ENCODE data around the gene SUPT5H. TPM values are rescaled to one million over a fixed set of nuclear protein-coding genes. Genes with fewer than 3 reads are reported as not detected.

The SUPT5H gene
- total and polyA plus RNA-seq, 9 donors = 51.4 to 163 (median 101) TPM

- Histone ChIP-seq H3K4me1 (ENCODE audit: insufficient read depth) (peaks cover 8% of the 10 kb centered on the region), H3K36me3 (no peaks in the 10 kb centered on the region), H3K27ac (no peak overlapping the region), H3K9me3 (no peaks in the 10 kb centered on the region), H3K4me3 (no peak overlapping the region), H3K27me3 (no peaks in the 10 kb centered on the region)
- intact Hi-C loops (cut with DNase I) = loop anchor here in 1 of 4 donors (5.0 kb wide), 1 partner anchor 573 kb away; no protein-coding TSS in a partner anchor
- no peak for TF ChIP-seq EP300 (IDR thresholded peaks at IDR 0.05)
- 69 to 73% (median 71%) methylated on average over 4 of the region's 4 CpGs for WGBS, 3 donors
- no peak for DNase-seq
These were observed 45.3 kb upstream of the SUPT5H start for GRCh38 chr19:39400061-39400460.

- no peaks in the 10 kb centered on the region for H3K36me3 ChIP-seq
- no peaks in the 10 kb centered on the region for H3K9me3 ChIP-seq
- H3K27ac ChIP-seq = peak overlapping the region in 1 of 2 donors; percentile 99
- TF ChIP-seq POLR2A (IDR thresholded peaks at IDR 0.05) (no peak), CTCF (IDR thresholded peaks at IDR 0.05) (no peak), EP300 (IDR thresholded peaks at IDR 0.05) (no peak)
- intact Hi-C loops (cut with DNase I) = loop anchor here in 1 of 4 donors (5.0 kb wide), 1 partner anchor 574 kb away; no protein-coding TSS in a partner anchor
- H3K4me3 ChIP-seq = no peak overlapping the region
- H3K4me1 ChIP-seq (ENCODE audit: insufficient read depth) = peaks cover 8% of the 10 kb centered on the region
- no peak for DNase-seq
- 51 to 66% (median 57%) methylated on average over 4 of the region's 4 CpGs for WGBS, 3 donors
- H3K27me3 ChIP-seq = no peaks in the 10 kb centered on the region
These were observed 44.3 kb upstream of the SUPT5H start for GRCh38 chr19:39401070-39401548.

- 49 to 58% (median 57%) methylated on average over 24 to 25 of the region's 25 CpGs for WGBS, 3 donors
- intact Hi-C loops (cut with DNase I) = loop anchor here in 1 of 4 donors (5.0 kb wide), 1 partner anchor 574 kb away; no protein-coding TSS in a partner anchor
- peak overlapping the region; percentile 21 for H3K4me3 ChIP-seq
- H3K36me3 ChIP-seq = no peaks in the 10 kb centered on the region
- H3K27me3 ChIP-seq = no peaks in the 10 kb centered on the region
- H3K9me3 ChIP-seq = no peaks in the 10 kb centered on the region
- DNase-seq = peak in 4 of 5 donors; percentile 41 to 60 (median 52)
- H3K4me1 ChIP-seq (ENCODE audit: insufficient read depth) = peaks cover 8% of the 10 kb centered on the region
- no peak for TF ChIP-seq CTCF (IDR thresholded peaks at IDR 0.05)
- no peak for TF ChIP-seq POLR2A (IDR thresholded peaks at IDR 0.05)
- TF ChIP-seq EP300 (IDR thresholded peaks at IDR 0.05) = no peak
- H3K27ac ChIP-seq = peak overlapping the region; percentile 96 to 99
These were observed 43.6 kb upstream of the SUPT5H start for GRCh38 chr19:39401549-39402345.

GRCh38 chr19:39402346-39403300 is 42.8 kb upstream of the SUPT5H start:
- peak overlapping the region; percentile 96 to 99 for H3K27ac ChIP-seq
- no peaks in the 10 kb centered on the region for H3K9me3 ChIP-seq
- peaks cover 7% of the 10 kb centered on the region for H3K4me1 ChIP-seq (ENCODE audit: insufficient read depth)
- TF ChIP-seq CTCF (IDR thresholded peaks at IDR 0.05) (no peak), POLR2A (IDR thresholded peaks at IDR 0.05) (peak; percentile 46), EP300 (IDR thresholded peaks at IDR 0.05) (peak; percentile 94)
- DNase-seq = peak; percentile 95 to 98 (median 96)
- H3K36me3 ChIP-seq = no peaks in the 10 kb centered on the region
- H3K4me3 ChIP-seq = peak overlapping the region; percentile 55
- WGBS, 3 donors = 2% methylated on average over 58 to 59 of the region's 59 CpGs
- no peaks in the 10 kb centered on the region for H3K27me3 ChIP-seq
- intact Hi-C loops (cut with DNase I) = loop anchor here in 1 of 4 donors (5.0 kb wide), 1 partner anchor 575 kb away; no protein-coding TSS in a partner anchor

Data from ovary (tissue), 9 donors.